HG03378 (cell line): ENCODE measurements around the gene ARL3.
A peak's percentile ranks its signal among the peaks of the same experiment; 100 is the strongest.
"Not testable (repeated sequence)": the region's sequence is repeated elsewhere in the genome, so short reads cannot be mapped to it uniquely, and the experiment has no call there.

ENCODE experiments used
- ATAC-seq: cut with Tn5 transposase; IDR thresholded peaks from one replicate; pipeline ENCODE4 v1.9.1; 2021; ENCODE audit warnings: mild to moderate bottlenecking, moderate library complexity; ENCODE audit not compliant: unreplicated experiment

ARL3 gene

DNA sequence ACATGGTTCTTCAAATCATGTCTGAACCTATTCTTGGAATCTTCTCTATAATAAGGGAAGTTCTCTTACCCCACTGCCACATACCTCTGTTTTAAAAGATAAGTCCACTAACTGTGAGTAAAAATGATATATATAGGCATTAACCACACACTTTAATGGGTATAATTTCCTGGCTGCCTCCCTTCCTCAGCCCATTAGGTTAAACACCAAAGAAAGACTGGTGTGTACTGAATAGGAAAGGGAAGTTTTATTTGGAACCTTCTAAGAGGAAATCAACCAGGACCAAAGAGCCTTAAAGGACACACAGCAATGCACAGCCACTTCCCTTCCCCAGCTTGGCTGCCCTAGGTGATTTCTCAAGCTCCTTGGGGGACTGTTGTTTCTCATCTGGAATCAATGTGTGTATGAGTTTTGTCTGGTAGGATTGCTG lies 24.5 kb upstream of the ARL3 start:
- no peak for ATAC-seq

DNA sequence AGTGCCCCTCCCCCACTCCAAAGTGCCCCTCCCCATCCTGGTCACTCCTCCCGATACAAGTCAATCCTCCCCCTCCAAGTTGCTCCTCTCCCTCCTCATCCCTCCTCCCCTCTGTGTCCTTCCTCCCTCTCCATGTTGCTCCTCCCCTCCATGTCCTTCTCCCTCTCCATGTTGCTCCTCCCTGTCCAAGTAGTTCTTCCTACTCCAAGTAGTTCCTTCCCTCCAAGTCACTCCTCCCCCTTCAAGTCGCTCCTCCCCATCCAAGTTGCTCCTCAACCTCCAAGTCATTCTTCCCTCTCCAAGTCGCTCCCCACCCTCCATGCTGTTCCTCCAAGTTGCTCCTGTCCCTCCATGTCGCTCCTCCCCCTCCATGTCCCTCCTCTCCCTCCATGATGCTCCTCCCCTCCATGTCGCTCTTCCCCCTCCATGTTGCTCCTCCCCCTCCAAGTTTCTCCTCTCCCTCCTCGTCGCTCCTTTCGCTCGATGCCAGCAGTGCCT lies 20.9 kb upstream of the ARL3 start:
- no peak for ATAC-seq

DNA sequence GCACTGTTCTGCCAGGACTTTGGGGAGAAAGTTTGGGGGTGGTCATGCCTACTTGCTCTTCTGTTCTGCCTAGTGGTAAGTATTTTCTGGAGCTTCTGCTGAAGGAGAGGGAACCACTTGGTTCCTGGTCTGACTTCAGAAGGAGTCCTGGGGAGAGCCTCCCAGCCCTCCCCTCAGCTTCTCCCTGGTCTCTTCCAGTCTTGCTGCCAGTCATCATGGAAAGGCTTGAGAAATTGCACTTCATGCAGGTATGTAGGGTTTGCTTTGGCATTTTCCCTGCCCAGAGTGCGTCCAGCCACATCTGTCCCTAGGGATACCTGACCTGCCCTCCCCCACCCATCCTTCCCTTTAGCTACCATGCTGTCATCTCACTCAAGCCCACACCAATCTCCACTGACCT lies 18.5 kb upstream of the ARL3 start:
- no peak for ATAC-seq

DNA sequence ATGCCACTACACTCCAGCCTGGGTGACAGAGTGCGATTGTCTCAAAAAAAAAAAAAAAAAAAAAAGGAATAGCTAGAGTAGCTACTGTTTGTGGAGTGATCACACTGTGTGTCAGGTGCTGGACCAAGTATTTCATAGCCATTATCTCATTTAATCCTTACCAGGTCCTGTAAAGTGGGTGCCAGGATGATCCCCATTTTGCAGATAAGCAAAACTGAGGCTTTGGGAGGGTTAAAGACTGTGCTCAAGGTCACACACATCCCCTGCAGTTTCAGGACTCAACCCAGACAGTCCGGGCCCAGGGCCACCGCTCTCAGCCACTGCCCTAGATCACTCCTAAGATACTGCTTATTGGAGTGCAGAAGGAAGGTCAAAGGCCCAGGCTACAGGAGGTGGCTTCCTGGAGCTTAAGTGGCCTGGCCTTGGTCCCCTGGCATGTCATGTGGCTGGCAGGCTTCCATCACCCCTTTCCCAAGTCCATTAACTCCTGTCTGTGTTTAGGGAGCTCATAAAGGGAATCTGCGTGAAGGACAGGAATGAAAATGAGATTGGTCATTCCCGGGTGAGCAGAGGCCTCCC lies 17.1 kb upstream of the ARL3 start:
- ATAC-seq: no peak

DNA sequence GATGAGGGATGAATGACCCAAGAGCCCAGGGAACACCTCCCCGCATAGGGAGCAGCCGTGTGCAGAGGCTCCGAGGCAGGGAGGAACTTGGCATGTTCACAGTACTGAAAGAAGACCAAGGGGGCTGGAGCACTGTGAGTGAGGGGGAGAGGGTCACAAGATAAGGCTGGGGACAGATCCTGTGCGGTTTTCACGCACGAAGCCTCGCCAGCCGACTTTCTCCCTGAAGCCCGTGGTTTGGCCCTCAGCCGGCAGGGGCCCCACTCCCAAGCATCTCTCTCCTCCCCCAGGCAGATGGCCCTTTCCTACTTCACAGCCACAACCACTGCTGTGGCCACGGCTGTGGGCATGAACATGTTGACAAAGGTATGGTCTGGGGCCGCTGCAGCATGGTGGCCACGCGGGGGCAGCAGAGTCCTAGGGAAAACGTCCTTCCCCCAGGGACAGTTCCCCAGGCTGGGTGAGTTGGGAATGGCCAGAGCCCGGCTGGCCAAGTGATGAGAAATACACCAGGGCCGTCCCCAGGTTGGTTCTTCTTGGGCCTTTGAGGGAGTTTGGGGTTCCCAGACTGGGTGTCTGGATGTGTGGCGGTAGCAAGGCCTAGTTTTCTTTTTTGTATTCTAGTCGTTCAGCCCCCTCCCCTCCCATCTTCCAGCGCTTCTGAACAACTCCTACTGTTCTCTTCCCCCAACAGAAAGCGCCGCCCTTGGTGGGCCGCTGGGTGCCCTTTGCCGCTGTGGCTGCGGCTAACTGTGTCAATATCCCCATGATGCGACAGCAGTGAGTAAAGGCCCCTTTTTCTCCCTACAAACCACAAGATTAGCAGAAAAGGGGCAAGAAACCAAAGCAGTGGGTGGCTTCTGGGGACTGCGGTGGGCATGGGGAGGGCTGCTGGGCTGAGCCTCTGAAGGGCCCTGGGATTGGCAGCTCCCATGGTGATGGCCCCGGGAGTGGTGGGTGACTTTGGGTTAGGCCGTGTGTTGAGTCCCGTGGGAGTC lies 15.1 kb upstream of the ARL3 start:
- ATAC-seq: no peak

DNA sequence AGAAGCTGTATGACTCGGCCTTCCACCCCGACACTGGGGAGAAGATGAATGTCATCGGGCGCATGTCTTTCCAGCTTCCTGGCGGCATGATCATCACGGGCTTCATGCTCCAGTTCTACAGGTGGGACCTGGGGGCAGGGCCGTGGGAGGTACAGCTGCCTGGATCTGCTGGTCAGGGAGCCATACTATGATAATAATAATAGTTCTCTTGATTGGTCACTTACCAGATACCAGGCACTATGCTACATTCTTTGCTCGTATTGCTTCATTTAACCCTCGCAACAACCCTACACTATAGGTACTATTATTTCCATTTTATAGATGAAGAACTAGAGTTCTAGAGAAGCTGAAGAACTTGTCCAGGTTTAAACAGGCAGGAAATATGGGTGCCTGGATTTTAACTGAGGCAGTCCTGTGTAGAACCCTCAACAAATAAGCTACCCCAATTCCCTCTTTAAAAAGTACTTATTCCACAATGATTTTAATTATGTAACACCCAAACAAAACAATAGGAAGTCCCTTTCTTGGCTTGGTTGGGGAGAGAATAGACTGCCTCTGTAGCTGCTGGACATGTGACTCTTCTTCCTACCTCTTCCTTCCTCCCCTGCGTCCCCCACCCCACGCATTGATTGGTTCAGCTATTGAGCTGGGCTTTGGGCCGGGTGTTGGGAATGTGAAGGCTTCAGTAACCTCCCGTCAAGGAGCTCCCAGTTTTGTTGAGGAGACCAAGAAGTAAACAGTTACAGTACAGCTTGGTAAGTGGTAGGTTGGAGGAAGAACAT lies 13.0 kb upstream of the ARL3 start:
- no peak for ATAC-seq

DNA sequence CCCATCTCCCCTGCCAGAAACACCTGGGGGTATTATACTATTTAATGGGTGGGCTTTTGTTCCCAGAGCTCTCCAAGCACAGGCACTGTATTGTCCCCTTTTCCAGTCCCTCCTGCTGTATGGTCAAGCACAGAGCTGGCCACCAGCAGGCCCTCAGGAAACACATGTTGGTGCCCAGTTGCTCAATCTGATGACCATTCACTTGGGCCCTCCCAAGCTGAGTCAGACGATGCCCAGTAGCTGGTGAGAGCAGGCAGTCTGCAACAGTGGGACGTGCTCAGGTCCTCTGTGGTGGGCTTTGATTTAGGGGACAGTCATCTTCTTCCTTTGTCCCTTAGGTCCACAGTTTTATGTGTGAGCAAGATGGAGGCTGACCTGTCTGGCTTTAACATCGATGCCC lies 12.1 kb upstream of the ARL3 start:
- no peak for ATAC-seq

DNA sequence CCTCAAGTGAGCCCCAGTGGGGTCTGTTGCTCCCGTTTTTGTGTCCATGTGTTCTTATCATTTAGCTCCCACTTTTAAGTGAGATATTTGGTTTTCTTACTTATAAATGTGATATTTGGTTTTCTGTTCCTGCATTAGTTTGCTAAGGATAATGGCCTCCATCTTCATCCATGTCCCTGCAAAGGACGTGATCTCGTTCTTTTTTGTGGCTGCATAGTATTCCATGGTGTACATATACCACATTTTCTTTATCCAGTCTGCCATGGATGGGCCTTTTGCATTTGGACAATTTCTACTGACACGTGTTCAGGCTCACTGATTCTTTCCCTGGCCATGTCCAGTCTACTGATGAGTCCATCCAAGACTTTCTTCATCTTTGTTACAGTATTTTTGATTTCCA lies 9.8 kb upstream of the ARL3 start:
- no peak for ATAC-seq

DNA sequence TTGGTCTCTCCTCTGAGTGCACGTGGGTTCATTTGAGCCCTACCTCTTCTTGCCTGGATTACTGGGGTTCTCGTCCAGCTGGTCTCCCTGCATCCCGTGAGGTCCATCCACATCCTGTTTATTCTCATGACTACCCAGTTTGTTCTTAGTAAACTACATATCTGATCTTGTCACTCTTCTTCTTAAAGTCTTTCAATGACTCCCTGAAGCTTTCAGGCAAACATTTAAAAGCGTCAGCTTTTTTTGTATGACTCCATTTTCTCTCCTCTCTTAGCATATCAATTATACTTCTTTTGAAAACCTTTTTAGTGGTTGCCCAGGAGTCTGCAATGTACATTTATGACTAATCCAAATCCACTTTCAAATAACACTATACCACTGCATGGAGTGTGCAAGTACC lies 7.8 kb upstream of the ARL3 start:
- ATAC-seq: no peak

DNA sequence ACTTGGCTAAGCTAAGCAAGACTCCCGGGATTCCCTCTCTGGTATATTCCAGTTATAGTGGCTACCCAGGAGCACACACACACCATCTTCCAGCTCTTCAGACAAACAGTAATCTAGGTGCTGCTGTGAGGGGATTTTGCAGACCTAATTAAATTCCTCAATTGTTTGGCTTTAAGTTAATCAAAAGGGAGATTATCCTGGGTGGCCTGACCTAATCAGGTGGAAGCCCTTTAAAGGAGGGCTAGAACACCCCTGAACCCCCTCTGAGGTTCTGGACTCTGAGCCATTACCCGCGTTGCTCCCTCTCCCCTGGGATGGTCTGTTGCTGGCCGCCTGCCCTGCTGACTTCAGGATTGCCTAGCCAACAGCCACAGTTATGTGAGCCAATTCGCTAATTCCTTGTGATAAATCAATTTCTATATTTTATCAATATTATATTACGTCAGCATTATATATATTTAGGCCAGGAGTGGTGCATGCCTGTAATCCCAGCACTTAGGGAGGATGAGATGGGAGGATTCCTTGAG lies 6.6 kb upstream of the ARL3 start:
- no peak for ATAC-seq

DNA sequence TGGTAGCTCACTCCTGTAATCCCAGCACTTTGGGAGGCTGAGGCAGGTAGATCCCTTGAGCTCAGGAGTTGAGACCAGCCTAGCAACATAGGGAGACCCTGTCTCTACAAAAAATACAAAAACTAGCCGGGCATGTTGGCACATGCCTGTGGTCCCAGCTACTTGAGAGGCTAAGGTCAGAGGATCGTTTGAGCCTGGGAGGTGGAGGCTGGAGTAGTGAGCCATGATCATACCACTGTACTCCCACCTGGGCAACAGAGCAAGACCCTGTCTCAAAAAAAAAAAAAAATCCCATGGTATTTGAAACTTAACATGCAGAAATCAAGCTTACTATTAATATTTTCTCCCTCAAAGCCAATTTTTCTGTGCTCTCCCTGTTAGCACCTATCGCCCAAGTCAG lies 6.1 kb upstream of the ARL3 start:
- no peak for ATAC-seq

DNA sequence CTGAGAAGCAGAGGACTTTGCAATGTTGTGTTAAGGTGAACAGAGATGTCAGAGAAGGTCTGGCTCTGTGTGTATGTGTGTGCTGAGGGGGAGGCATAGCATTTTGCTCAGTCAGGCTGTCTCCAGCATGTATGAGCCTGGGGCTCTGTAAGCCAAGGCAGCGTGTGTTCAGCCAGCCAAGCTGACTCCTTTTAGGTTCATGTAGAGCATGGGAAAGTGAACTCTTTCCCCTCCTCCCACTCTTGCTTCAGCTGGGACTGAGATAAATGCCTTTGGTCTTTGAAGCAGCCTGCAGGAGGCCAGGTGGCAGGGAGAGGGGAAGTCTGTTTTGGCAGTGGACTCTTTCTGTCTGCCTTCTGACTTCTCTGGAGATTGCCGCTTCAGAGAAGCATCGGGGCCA lies 4.0 kb upstream of the ARL3 start:
- ATAC-seq: no peak

DNA sequence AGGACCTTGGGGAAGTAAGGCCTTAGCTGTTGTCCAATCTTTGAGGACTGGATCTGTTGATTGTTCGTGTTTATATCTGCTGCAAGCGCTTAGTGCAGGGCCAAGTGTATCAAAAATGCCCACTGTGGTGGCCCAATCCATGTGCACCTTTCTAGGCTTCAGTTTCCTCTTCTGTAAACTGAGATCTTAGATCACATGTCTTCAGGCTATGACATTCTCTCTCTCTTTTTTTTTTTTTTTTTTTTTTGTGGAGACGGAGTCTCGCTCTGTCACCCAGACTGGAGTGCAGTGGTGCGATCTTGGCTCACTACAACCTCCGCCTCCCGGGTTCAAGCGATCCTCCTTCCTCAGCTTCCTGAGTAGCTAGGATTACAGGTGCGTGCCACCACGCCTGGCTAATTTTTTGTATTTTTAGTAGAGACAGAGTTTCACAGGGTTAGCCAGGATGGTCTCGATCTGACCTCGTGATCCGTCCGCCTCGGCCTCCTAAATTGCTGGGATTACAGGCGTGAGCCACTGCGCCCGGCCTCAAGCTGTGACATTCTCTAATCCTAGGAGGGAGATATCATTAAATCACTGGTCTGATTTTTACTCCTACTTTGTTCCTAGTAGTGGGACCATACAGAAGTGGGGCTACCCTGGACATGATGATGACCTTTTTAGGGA lies 2.8 kb upstream of the ARL3 start:
- ATAC-seq: not testable (repeated sequence)

DNA sequence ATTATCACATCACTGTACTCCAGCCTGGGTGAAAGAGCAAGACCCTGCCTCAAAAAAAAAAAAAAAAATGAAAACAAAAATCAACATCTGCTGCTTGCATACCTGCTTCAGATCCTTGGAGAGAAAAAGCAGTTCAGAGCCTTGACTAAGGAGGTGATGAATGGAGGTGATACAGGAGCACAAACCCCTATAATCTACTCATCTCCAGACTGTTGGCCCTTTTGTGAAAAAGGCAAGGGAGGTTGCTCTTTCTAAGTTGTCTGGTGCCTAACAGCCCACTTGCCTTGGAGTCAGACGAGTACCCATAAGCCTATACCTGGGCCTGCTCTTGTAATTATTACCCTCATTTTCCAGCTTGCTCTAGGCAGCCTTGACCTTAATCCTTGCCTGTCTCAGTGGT lies 1.7 kb upstream of the ARL3 start:
- ATAC-seq: no peak

DNA sequence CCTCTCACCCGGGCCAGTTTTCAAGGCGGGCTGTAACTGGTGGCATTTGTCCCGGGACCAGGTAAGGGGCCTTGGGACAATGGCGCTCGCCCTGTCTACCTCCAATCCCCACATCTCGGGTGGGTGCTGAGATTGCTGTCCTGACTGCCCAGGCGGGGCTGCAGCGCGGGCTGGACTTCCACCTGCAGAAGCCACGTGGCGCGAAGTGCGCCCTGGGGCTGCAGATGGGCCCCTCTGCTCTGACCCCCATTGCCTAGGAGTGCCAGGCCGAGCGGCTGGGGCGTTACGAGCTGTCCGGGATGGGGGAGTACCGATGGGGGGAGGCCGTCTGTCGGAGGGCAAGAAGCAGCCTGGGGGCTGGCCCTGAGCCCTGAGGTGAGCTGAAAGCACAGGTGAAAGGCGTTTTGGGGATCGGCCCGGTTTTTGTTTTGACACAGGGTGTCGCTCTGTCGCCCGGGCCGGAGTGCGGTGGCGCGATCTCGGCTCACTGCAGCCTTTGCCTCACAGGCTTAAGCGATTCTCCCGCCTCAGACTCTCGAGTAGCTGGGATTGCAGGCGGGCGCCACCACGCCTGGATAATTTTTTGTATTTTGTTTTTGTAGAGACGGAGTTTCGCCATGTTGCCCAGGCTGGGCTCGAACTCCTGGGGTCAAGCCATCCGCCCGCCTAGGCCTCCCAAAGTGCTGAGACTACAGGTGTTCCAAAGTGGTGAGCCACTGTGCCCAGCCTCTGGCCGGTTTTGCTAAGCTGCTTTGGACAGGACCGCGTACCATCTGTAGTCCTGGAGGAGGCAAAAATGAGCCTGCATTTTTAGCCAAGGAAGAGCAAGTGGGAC lies 641 bp upstream of the ARL3 start, which contains the start of gene SFXN2:
SFXN2 (plus strand) TSS at position 16 of the 835 bp plus-strand sequence. CDS start 12,001 bp downstream, outside the sequence.
- ATAC-seq: peak; percentile 24

DNA sequence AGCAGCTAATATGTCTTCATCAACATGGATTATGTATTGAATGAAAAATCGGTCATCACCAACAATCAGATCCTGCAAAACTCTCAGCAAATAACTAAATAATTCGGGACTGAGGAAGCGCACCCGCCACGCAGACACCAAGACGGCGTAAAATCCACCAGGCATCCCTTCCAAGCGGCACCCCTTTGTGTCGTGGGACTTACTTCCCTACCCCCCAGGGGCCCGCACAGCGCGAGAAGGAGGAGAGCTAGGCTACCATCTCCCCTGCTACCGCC lies 721 bp downstream of the ARL3 start:
- ATAC-seq: peak; percentile 42

DNA sequence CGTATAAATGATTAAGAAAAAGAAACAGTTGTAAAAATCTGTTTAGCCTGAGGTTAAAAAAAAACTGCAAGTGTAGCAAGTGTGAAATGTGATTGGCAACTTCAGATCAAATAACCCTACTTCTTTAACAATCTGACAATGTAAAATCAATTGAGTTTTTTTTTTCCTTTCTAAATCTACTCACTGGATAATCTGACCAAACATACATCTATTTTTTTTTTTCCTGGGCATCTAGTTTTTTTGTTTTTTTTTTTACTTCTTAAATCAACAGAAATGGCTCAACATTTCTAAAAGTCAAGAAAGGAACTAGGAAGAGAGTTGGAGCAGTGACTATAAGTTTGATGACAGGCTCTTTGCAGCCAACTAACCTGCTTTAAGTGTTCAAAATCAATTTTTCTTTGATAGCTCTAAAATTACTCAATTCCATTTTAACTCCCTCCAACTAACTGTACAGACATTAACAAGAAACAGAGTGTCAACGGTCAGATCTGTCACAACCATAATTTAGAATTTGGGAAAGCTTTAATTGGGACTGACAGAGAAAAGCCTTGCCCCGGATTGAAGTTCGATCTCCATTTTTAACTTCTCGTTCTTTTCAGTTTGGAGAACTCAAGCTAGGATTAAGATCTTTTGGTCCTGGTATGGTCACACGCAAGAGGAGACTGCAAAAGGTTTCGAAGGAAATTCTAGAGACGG lies 1.2 kb downstream of the ARL3 start:
- no peak for ATAC-seq

DNA sequence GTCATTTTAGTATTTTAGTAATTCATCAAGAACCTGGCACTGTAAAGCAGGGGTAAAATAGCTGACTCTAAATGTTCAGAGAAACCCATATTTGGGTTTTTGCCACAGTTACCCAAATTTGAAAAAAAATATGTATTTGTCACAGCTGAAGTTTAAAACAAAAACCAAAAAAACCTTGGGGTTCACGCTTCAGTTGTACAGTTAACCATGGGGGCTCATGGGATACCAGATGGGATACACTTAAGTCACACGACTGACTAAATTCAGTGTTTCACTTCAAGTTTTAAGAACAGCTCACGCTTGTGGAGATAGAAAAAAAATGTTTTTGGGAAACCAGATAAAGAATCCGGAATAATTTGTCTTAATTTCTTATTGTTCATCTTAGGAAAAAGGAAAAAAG lies 2.1 kb downstream of the ARL3 start:
- ATAC-seq: no peak

DNA sequence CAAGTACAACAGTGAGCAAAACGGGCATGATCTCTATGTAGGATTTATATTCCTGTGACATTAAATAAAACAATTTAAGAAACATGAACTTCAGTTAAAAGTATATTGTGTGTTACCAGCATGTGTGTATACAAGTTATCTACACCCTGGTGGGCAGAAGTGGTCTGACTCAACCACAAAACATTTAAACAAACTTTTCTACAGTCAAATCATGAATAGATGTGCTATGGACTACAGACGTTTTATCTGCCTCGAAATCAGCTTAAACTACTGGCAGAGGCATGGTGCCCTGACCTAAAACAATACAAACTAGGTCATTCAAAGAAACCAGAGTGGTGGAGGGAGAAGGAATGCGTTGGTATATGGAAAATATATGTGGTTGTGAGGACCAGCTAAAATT lies 3.6 kb downstream of the ARL3 start:
- no peak for ATAC-seq
